ENCODE data around the gene OPTN. TPM values are rescaled to one million over a fixed set of nuclear protein-coding genes. Genes with fewer than 3 reads are reported as not detected.
"Not testable (repeated sequence)": the region's sequence is repeated elsewhere in the genome, so short reads cannot be mapped to it uniquely, and the experiment has no call there.

OPTN gene
- total RNA-seq, result 100 to 1,000 TPM; 107 to 113 TPM

GRCh38 chr10:13099666-13100348 lies at the start of gene OPTN:
TSS of gene OPTN (plus strand) at chr10:13100163. CDS start at chr10:13109123, 8,960 bp downstream.
- intact Hi-C loops (cut with micrococcal nuclease), result loop anchor here (1.0 to 10.0 kb wide), 7 partner anchors 12 to 975 kb away; partner anchors contain the start of genes CDC123, MCM10, NUDT5 and SEC61A2
- peak; percentile 87 for DNase-seq

GRCh38 chr10:13051126-13051694 lies 48.8 kb upstream of the OPTN start:
- POLR2A ChIA-PET, result no interaction called here
- CTCF ChIA-PET, result no interaction called here
- H3K9me3 Mint-ChIP-seq, result no peaks in the 10 kb centered on the region

More at GRCh38 chr10:13099666-13100348, at the start of gene OPTN:
- Mint-ChIP-seq H3K4me1 (ENCODE audit: low read depth) (peaks cover 39% of the 10 kb centered on the region), H3K36me3 (peaks cover 17% of the 10 kb centered on the region), H3K27ac (peak within 1 kb of the TSS; percentile 86), H3K9me3 (no peaks in the 10 kb centered on the region), H3K27me3 (no peaks in the 10 kb centered on the region), H3K4me3 (peak within 1 kb of the TSS; percentile 89)
- POLR2A ChIA-PET, result interaction anchor here (0.5 to 2.2 kb wide), 6 partner anchors 9 to 846 kb away, joined by 3 to 10 read pairs (median 4); no protein-coding TSS in a partner anchor
- CTCF ChIA-PET, result interaction anchor here (0.6 to 3.7 kb wide), 15 partner anchors 10 to 904 kb away, joined by 3 to 19 read pairs (median 5); partner anchors contain the start of genes CDC123 and NUDT5

GRCh38 chr10:13053208-13053607 lies 46.8 kb upstream of the OPTN start:
- POLR2A ChIA-PET, result not testable (repeated sequence)

More at GRCh38 chr10:13051126-13051694, 48.8 kb upstream of the OPTN start:
- no peak for DNase-seq
- Mint-ChIP-seq H3K27me3 (peaks cover 19% of the 10 kb centered on the region), H3K4me3 (no peak overlapping the region), H3K36me3 (no peaks in the 10 kb centered on the region), H3K4me1 (ENCODE audit: low read depth) (no peaks in the 10 kb centered on the region), H3K27ac (no peak overlapping the region)
- intact Hi-C loops (cut with micrococcal nuclease), result no loop called here

GRCh38 chr10:13053794-13054462 lies 46.0 kb upstream of the OPTN start:
- Mint-ChIP-seq H3K9me3 (no peaks in the 10 kb centered on the region), H3K36me3 (no peaks in the 10 kb centered on the region), H3K4me3 (no peak overlapping the region), H3K27me3 (peaks cover 14% of the 10 kb centered on the region), H3K27ac (no peak overlapping the region), H3K4me1 (ENCODE audit: low read depth) (no peaks in the 10 kb centered on the region)
- intact Hi-C loops (cut with micrococcal nuclease), result no loop called here
- ChIA-PET POLR2A (no interaction called here), CTCF (no interaction called here)
- no peak for DNase-seq

More at GRCh38 chr10:13053208-13053607, 46.8 kb upstream of the OPTN start:
- H3K27me3 Mint-ChIP-seq, result peaks cover 14% of the 10 kb centered on the region
- CTCF ChIA-PET; DNase-seq; H3K9me3 Mint-ChIP-seq; H3K4me3 Mint-ChIP-seq; H3K27ac Mint-ChIP-seq; intact Hi-C loops (cut with micrococcal nuclease); H3K36me3 Mint-ChIP-seq; H3K4me1 Mint-ChIP-seq (ENCODE audit: low read depth): not testable (repeated sequence)

GRCh38 chr10:13054844-13055243 lies 45.1 kb upstream of the OPTN start:
- no peaks in the 10 kb centered on the region for H3K36me3 Mint-ChIP-seq
- H3K9me3 Mint-ChIP-seq, result no peaks in the 10 kb centered on the region
- intact Hi-C loops (cut with micrococcal nuclease), result no loop called here
- H3K4me3 Mint-ChIP-seq, result no peak overlapping the region
- DNase-seq, result no peak
- no peaks in the 10 kb centered on the region for H3K4me1 Mint-ChIP-seq (ENCODE audit: low read depth)
- H3K27ac Mint-ChIP-seq, result no peak overlapping the region
- POLR2A ChIA-PET, result interaction anchor here (0.6 kb wide), 2 partner anchors 44 to 81 kb away, joined by 3 read pairs; no protein-coding TSS in a partner anchor
- H3K27me3 Mint-ChIP-seq, result peaks cover 12% of the 10 kb centered on the region
- CTCF ChIA-PET, result no interaction called here

GRCh38 chr10:13056456-13057077 lies 43.4 kb upstream of the OPTN start:
- CTCF ChIA-PET, result no interaction called here
- Mint-ChIP-seq H3K36me3 (no peaks in the 10 kb centered on the region), H3K9me3 (no peaks in the 10 kb centered on the region), H3K27ac (no peak overlapping the region), H3K4me1 (ENCODE audit: low read depth) (no peaks in the 10 kb centered on the region), H3K27me3 (peaks cover 7% of the 10 kb centered on the region), H3K4me3 (no peak overlapping the region)
- POLR2A ChIA-PET, result no interaction called here
- no peak for DNase-seq
- intact Hi-C loops (cut with micrococcal nuclease), result no loop called here

GRCh38 chr10:13062803-13063202 lies 37.2 kb upstream of the OPTN start:
- Mint-ChIP-seq H3K27me3 (peaks cover 17% of the 10 kb centered on the region), H3K4me1 (ENCODE audit: low read depth) (no peaks in the 10 kb centered on the region), H3K36me3 (no peaks in the 10 kb centered on the region), H3K9me3 (peaks cover 7% of the 10 kb centered on the region), H3K27ac (no peak overlapping the region), H3K4me3 (no peak overlapping the region)
- peak; percentile 26 for DNase-seq
- ChIA-PET POLR2A (no interaction called here), CTCF (no interaction called here)
- intact Hi-C loops (cut with micrococcal nuclease), result no loop called here

GRCh38 chr10:13066527-13066926 lies 33.4 kb upstream of the OPTN start:
- Mint-ChIP-seq H3K36me3 (no peaks in the 10 kb centered on the region), H3K4me1 (ENCODE audit: low read depth) (no peaks in the 10 kb centered on the region), H3K27ac (no peak overlapping the region), H3K27me3 (peaks cover 17% of the 10 kb centered on the region), H3K9me3 (peaks cover 7% of the 10 kb centered on the region), H3K4me3 (no peak overlapping the region)
- POLR2A ChIA-PET, result no interaction called here
- CTCF ChIA-PET, result no interaction called here
- intact Hi-C loops (cut with micrococcal nuclease), result no loop called here
- DNase-seq, result no peak

- H3K27ac Mint-ChIP-seq, result no peak overlapping the region
- DNase-seq, result no peak
- ChIA-PET CTCF (no interaction called here), POLR2A (no interaction called here)
- H3K36me3 Mint-ChIP-seq, result no peaks in the 10 kb centered on the region
- H3K4me3 Mint-ChIP-seq, result no peak overlapping the region
- peaks cover 17% of the 10 kb centered on the region for H3K27me3 Mint-ChIP-seq
- intact Hi-C loops (cut with micrococcal nuclease), result no loop called here
- peaks cover 7% of the 10 kb centered on the region for H3K9me3 Mint-ChIP-seq
- no peaks in the 10 kb centered on the region for H3K4me1 Mint-ChIP-seq (ENCODE audit: low read depth)
These were observed 32.5 kb upstream of the OPTN start for GRCh38 chr10:13067431-13067830.

- Mint-ChIP-seq H3K36me3 (no peaks in the 10 kb centered on the region), H3K27me3 (peaks cover 15% of the 10 kb centered on the region)
- CTCF ChIA-PET, result no interaction called here
These were observed 31.9 kb upstream of the OPTN start for GRCh38 chr10:13068071-13068470.

GRCh38 chr10:13068484-13068883 lies 31.5 kb upstream of the OPTN start:
- Mint-ChIP-seq H3K27ac (no peak overlapping the region), H3K4me3 (no peak overlapping the region), H3K9me3 (no peaks in the 10 kb centered on the region), H3K27me3 (peaks cover 12% of the 10 kb centered on the region), H3K4me1 (ENCODE audit: low read depth) (no peaks in the 10 kb centered on the region), H3K36me3 (no peaks in the 10 kb centered on the region)
- intact Hi-C loops (cut with micrococcal nuclease), result no loop called here
- no peak for DNase-seq
- POLR2A ChIA-PET, result no interaction called here
- CTCF ChIA-PET, result no interaction called here

More at GRCh38 chr10:13068071-13068470, 31.9 kb upstream of the OPTN start:
- intact Hi-C loops (cut with micrococcal nuclease), result no loop called here
- Mint-ChIP-seq H3K4me3 (no peak overlapping the region), H3K4me1 (ENCODE audit: low read depth) (no peaks in the 10 kb centered on the region), H3K9me3 (peaks cover 2% of the 10 kb centered on the region), H3K27ac (no peak overlapping the region)
- DNase-seq, result no peak
- POLR2A ChIA-PET, result no interaction called here

GRCh38 chr10:13072339-13072738 lies 27.6 kb upstream of the OPTN start:
- CTCF ChIA-PET, result interaction anchor here (0.6 to 3.3 kb wide), 2 partner anchors 364 to 483 kb away, joined by 4 to 26 read pairs; no protein-coding TSS in a partner anchor
- intact Hi-C loops (cut with micrococcal nuclease), result loop anchor here (5.0 kb wide), 1 partner anchor 170 kb away; no protein-coding TSS in a partner anchor

More at GRCh38 chr10:13072339-13072738, 27.6 kb upstream of the OPTN start:
- peaks cover 19% of the 10 kb centered on the region for H3K27me3 Mint-ChIP-seq
- no peak overlapping the region for H3K4me3 Mint-ChIP-seq
- H3K27ac Mint-ChIP-seq, result no peak overlapping the region
- DNase-seq, result no peak
- POLR2A ChIA-PET, result no interaction called here
- peaks cover 3% of the 10 kb centered on the region for H3K4me1 Mint-ChIP-seq (ENCODE audit: low read depth)
- H3K36me3 Mint-ChIP-seq, result no peaks in the 10 kb centered on the region
- no peaks in the 10 kb centered on the region for H3K9me3 Mint-ChIP-seq
